ENCODE results near the gene ASB2.

ASB2 gene

GRCh38 chr14:93976477-93977057 is at the start of gene ASB2:
Gene ASB2, minus strand, starts transcription at chr14:93976570. Its CDS starts 12,031 bp downstream, at chr14:93964539.
- DNase-seq (ENCODE audit: low read depth in 4 of 4, low spot score in 1 of 4) = no peak

GRCh38 chr14:94025720-94026119 is 49.4 kb upstream of the ASB2 start:
- no peak for DNase-seq (ENCODE audit: low read depth in 4 of 4, low spot score in 1 of 4)

GRCh38 chr14:94024549-94024948 is 48.2 kb upstream of the ASB2 start:
- DNase-seq (ENCODE audit: low read depth in 4 of 4, low spot score in 1 of 4) = no peak

- no peak for DNase-seq (ENCODE audit: low read depth in 4 of 4, low spot score in 1 of 4)
These were observed 46.4 kb upstream of the ASB2 start for GRCh38 chr14:94022532-94023411.

- DNase-seq (ENCODE audit: low read depth in 4 of 4, low spot score in 1 of 4) = no peak
These were observed 45.2 kb upstream of the ASB2 start for GRCh38 chr14:94021416-94022157.

GRCh38 chr14:94021001-94021400 is 44.6 kb upstream of the ASB2 start:
- DNase-seq (ENCODE audit: low read depth in 4 of 4, low spot score in 1 of 4) = no peak

GRCh38 chr14:94020267-94020666 is 43.9 kb upstream of the ASB2 start:
- no peak for DNase-seq (ENCODE audit: low read depth in 4 of 4, low spot score in 1 of 4)

- no peak for DNase-seq (ENCODE audit: low read depth in 4 of 4, low spot score in 1 of 4)
These were observed 43.0 kb upstream of the ASB2 start for GRCh38 chr14:94019329-94019728.

- DNase-seq (ENCODE audit: low read depth in 4 of 4, low spot score in 1 of 4) = no peak
These were observed 41.9 kb upstream of the ASB2 start for GRCh38 chr14:94018308-94018707.

- DNase-seq (ENCODE audit: low read depth in 4 of 4, low spot score in 1 of 4) = no peak
These were observed 40.1 kb upstream of the ASB2 start for GRCh38 chr14:94016446-94016976.

GRCh38 chr14:94015223-94015622 is 38.9 kb upstream of the ASB2 start:
- DNase-seq (ENCODE audit: low read depth in 4 of 4, low spot score in 1 of 4) = no peak

GRCh38 chr14:94014382-94014781 is 38.0 kb upstream of the ASB2 start:
- no peak for DNase-seq (ENCODE audit: low read depth in 4 of 4, low spot score in 1 of 4)

- no peak for DNase-seq (ENCODE audit: low read depth in 4 of 4, low spot score in 1 of 4)
These were observed 35.4 kb upstream of the ASB2 start for GRCh38 chr14:94011795-94012194.

GRCh38 chr14:94010625-94011024 is 34.3 kb upstream of the ASB2 start:
- DNase-seq (ENCODE audit: low read depth in 4 of 4, low spot score in 1 of 4) = no peak

- no peak for DNase-seq (ENCODE audit: low read depth in 4 of 4, low spot score in 1 of 4)
These were observed 33.4 kb upstream of the ASB2 start for GRCh38 chr14:94009767-94010166.

- DNase-seq (ENCODE audit: low read depth in 4 of 4, low spot score in 1 of 4) = no peak
These were observed 31.9 kb upstream of the ASB2 start for GRCh38 chr14:94008234-94008633.

GRCh38 chr14:94005324-94006073 is 29.1 kb upstream of the ASB2 start:
- DNase-seq (ENCODE audit: low read depth in 4 of 4, low spot score in 1 of 4) = no peak

- DNase-seq (ENCODE audit: low read depth in 4 of 4, low spot score in 1 of 4) = no peak
These were observed 27.6 kb upstream of the ASB2 start for GRCh38 chr14:94004015-94004414.

GRCh38 chr14:94003397-94003796 is 27.0 kb upstream of the ASB2 start:
- no peak for DNase-seq (ENCODE audit: low read depth in 4 of 4, low spot score in 1 of 4)

GRCh38 chr14:94001501-94002396 is 25.4 kb upstream of the ASB2 start:
- peak; percentile 38 to 51 (median 42) for DNase-seq (ENCODE audit: low read depth in 4 of 4, low spot score in 1 of 4)

Data from stimulated activated CD4-positive, alpha-beta T cell treated with anti-CD3 and anti-CD28 coated beads, Interleukin-1b, Interleukin-23, amount 100 ng/mL, for 24 hours (primary cell).